HG02981 (cell line): ENCODE data around the gene SRRM3.

ENCODE experiments used
- ATAC-seq: cut with Tn5 transposase; IDR thresholded peaks from one replicate; pipeline ENCODE4 v1.9.1; 2021; ENCODE audit warnings: mild to moderate bottlenecking, moderate library complexity; ENCODE audit not compliant: unreplicated experiment

Gene SRRM3

DNA sequence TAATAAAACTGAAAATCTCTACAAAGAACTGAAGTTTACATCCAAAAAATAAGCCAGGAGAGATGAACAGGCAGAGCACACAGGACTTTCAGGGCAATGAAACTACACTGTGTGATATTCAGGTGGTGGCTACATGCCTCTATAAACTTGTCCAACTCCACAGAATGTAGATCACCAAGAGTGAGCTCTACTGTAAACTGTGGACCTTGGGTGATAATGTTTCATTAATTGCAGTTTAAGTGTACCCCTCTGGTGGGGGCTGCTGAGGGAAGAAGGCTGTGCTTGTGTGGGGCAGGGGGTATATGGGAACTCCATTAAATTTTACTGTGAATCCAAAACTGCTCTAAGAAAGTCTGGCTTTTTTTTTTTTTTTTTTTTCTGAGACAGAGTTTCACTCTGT, 134.4 kb downstream of the SRRM3 start:
- ATAC-seq, result no peak
